HUES6 (cell line): ENCODE measurements around the gene MROH8.

Source experiments
- H3K27ac ChIP-seq: 2 replicates; pipeline ENCODE4 v1.7.0; 2013; ENCODE audit warnings: low read depth, mild to moderate bottlenecking, low read length, inconsistent platforms
- H3K27me3 ChIP-seq: 2 replicates; pipeline ENCODE4 v1.6.1; 2013; ENCODE audit warnings: low read length; ENCODE audit not compliant: control insufficient read depth, insufficient read depth
- H3K36me3 ChIP-seq: 2 replicates; pipeline ENCODE4 v1.6.1; 2013; ENCODE audit warnings: low read length; ENCODE audit not compliant: control insufficient read depth, insufficient read depth
- H3K4me1 ChIP-seq: 2 replicates; pipeline ENCODE4 v1.6.1; 2013; ENCODE audit warnings: low read length; ENCODE audit not compliant: control insufficient read depth, insufficient read depth
- H3K4me3 ChIP-seq: 2 replicates; pipeline ENCODE4 v1.5.1; 2013; ENCODE audit warnings: low read depth, low read length
- H3K9ac ChIP-seq: one replicate; pipeline ENCODE4 v1.6.1; 2013; ENCODE audit warnings: mild to moderate bottlenecking, low read length
- H3K9me3 ChIP-seq: 2 replicates; pipeline ENCODE4 v1.6.1; 2013; ENCODE audit warnings: low read depth, low read length; ENCODE audit not compliant: control insufficient read depth, insufficient read depth

The MROH8 gene

GRCh38 chr20:37053230-37053950, 126.0 kb downstream of the MROH8 start:
- H3K9me3 ChIP-seq: no peaks in the 10 kb centered on the region
- H3K4me1 ChIP-seq: no peaks in the 10 kb centered on the region
- H3K27ac ChIP-seq: no peak overlapping the region
- H3K36me3 ChIP-seq: peaks cover 48% of the 10 kb centered on the region
- no peaks in the 10 kb centered on the region for H3K27me3 ChIP-seq
- H3K4me3 ChIP-seq: no peak overlapping the region
- H3K9ac ChIP-seq: no peak overlapping the region
